Stimulated activated CD8-positive, alpha-beta memory T cell treated with anti-CD3 and anti-CD28 coated beads, Interleukin-15, amount 100 ng/mL, for 48 hours (primary cell): Measurements from ENCODE around the gene CHST15.

Source experiments
- DNase-seq, 2 donors: peaks; one replicate each; pipeline ENCODE4 v3.0.0-alpha.2; 2020; ENCODE audit warnings: low read depth in 2 of 2

The CHST15 gene

DNA sequence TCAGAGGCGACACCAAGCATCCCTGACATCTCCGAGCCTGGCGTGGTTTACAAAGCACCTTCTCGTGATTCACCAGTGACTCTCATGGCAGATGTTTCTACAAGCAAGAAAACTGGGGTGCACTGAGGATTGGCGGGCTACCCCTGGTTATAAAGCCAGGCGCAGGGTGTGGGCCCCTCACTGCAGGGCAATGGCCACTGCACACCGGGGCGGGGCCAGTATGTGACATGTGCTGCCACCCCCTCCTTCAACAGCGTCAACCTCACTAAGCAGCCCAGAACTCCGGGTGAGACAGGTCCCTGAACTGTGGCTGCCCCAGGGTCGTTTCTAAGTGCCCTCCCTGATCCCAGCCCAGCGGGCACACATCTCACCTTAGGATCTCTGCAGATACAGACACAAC lies 63.8 kb downstream of the CHST15 start:
- DNase-seq = no peak

DNA sequence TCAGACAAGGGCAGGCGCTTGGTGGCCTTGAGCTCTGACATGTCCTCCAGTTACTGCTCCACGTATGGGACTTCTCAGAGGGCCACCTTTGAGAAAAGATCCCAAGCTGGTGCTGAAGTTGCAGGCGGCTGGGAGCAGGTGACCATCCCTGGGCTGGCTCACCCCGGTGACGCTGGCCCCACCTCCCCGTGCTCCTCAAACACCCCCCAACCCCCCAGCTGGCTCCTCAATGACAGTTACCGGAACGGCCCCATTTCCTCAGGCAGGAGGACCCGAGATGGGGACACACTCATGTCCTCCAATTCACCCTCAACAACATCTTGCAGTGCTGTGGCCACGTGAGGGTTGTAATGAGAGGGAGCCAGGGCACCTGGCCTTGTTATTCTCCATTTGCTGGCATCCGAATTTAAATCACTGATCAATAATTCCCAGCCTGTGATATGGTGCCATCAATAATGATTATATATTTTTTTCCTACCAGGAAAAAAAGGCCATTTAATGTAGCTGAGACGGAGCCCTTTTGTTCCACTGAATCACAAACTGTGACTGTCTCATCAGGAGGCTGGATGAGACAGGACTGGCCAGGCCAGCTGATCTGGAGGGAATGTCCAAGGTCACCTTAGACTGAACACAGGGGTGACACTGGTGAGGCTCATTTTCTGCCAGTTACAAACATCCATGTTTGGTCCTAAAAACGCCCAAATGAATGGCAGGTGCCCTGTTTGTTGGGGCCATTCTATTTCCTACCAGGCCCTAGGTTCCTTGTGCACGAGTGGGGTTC lies 64.5 kb downstream of the CHST15 start:
- no peak for DNase-seq

DNA sequence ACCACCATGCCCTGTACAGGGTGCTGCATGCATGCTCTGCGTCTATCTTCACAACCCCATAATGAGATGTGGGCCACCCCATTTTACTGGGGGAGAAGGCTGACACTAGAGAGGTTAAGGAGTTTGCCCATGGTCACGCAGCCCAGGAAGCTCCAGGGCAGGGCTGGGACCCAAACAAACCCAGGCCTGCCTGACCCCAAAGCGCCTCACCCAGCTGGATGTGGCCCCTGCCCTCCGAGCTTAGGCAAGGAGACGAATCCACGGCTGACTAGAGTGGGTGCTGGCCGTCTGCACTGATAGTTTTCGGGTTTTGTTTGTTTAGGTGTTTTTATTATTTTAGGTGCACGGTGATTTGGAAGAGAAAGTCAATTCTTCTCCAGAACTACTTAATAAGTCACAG lies 65.7 kb downstream of the CHST15 start:
- DNase-seq = no peak

DNA sequence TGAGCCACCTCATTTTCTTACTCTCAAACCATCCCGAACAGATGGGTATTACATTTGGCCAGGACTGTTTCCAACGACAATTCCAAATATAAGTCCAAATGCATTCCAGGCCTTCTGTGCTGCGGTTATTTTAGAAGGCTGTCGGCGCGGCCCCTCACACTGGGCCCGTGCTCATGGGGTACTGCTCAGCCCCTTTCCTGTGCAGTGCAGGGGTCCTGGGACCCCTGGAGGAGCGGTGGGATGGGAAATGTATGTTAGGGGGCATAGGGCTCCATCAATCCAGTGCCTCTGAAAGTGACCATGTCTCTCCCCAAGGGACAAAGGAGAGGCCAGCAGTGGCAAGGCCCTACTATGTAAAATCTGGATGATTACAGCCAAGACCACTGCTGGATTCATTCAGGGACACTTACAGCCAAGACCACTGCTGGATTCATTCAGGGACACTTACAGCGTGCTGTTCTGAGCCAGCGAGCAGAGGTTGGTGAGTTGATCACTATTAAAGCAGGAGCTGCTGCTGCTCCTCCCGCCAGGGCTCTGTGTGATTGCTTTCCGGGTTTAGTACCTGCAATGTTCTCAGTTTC lies 66.3 kb downstream of the CHST15 start:
- no peak for DNase-seq

DNA sequence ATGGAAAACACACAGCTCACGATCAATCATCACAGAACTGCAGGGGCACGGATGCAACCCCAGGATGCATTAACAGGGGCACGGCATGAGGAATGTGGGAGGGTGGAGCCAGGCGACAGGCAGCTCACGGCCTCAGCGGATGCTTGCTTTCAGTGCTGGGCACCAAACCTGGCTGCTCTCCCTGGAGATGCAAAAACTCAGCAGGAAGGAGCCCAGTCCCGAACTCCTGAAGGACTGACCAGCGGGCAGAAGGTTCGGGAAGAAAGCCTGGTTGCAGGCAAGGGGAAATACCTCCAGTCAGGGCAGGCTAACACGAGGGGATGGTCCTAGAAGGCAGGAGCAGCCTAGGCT lies 66.8 kb downstream of the CHST15 start:
- no peak for DNase-seq

DNA sequence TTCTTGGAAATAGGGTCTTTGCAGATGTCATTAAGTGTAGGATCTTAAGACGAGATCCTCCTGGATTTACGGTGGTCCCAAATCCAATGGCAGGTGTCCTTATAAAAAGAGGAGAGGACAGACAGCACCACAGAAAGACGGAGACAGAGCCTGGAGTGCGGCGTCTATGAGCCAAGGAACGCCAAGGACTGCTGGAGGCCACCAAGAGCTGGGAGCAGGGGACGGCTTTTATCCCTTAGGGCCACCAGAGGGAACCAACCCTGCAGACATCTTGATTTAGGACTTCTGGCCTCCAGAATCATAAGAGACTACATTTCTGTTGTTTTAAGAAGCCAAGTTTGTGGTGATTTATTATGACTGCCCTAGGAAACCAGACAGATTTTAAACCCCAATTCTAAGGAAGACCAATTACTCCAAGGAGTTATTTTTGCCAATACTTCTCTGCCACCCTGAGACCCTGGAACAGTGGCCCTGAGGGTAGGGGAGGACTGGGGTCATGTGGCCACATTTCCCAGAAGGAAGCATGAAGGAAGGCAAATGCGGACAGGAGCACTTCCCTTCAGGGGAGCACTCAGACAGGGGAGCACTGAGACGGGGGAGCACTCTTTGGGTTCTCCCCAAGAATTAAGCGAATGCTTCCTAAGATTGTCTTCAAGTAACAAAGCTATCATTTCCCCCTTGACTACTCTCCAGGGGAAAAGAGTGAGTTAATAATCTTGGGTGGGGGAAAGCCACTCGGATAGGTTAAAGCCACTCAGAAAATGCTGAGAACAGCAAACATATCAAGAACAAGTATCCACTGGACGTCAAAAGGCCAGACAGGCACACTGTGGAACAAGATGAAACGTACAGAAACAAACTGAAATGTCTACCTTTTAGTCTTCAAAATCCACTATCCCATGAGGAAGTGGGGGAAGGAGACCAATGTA lies 67.5 kb downstream of the CHST15 start:
- DNase-seq = no peak

DNA sequence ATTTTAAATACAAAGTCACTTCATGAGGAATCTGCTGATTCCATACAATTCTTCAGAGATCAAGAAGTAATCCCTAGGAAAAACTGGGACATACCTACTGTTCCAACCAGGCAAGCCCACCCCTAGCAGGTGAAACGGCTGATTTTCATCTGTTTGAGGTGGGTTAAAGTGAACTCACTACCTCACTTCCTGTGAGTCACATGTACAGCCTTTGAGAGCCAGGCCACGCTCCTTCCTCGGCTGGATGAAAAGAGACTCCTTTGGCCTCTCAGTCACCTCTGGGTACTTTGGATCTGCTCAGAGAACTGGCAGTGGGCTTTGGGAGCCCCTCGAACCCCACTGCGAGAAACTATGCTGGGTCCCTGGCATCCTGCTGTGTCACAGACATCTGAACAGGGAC lies 68.2 kb downstream of the CHST15 start:
- DNase-seq = no peak

DNA sequence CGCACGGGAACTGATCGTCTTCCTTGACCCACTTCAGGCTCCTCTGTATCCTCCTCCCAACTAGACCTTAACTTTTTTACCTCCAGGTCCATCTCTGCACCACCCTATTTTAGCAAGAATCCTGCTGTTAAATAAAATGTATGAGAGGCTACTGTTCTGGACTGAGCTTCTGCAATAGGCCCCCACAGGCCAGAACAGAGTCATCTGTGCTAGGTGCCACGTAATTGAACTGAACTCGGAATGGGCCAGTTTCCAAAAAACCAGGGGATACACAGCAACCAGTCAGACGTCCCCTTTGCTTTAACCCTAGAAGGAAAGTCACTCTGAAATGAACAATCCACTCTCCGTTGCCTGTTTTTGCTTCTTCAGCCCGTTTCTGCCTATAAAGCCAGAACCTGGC lies 71.3 kb downstream of the CHST15 start:
- no peak for DNase-seq

DNA sequence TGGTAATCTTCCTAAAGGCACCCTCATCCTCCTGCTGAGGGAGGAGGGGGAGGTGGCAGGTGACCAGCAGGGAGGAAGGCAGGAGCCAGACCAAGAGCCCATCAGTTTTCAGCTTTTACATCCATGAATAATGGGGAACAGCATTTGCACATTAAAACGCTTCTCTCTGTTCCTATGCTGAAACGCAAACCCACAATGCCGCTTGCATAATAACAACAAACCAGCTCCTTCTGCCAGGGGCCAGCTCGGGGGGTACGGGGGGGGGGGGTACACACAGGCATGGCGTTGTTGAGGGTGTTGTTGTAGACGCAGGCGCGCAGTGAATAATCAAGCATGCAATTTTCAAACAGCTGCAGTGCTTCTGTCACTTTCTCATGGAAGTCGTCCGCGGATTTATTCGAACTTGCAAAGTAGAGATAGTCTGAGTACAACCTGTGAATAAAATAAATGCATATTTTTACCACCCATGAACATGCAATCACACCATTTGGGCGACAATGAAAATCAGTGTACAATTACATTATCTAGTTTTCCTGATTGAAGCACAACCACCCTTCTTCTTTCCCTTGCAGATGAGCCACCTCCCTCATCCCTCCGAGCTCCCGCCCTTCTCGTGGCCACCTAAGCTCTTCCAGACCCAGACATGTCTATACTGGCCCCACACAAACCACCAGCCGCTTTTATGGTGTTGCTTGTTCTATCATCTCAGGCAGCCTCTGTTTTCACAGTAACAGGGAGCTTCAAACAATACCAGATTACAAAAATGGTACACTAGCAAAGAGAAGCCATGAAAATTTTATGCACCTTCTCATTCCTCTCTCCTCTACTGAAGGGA lies 72.2 kb downstream of the CHST15 start:
- DNase-seq = no peak

DNA sequence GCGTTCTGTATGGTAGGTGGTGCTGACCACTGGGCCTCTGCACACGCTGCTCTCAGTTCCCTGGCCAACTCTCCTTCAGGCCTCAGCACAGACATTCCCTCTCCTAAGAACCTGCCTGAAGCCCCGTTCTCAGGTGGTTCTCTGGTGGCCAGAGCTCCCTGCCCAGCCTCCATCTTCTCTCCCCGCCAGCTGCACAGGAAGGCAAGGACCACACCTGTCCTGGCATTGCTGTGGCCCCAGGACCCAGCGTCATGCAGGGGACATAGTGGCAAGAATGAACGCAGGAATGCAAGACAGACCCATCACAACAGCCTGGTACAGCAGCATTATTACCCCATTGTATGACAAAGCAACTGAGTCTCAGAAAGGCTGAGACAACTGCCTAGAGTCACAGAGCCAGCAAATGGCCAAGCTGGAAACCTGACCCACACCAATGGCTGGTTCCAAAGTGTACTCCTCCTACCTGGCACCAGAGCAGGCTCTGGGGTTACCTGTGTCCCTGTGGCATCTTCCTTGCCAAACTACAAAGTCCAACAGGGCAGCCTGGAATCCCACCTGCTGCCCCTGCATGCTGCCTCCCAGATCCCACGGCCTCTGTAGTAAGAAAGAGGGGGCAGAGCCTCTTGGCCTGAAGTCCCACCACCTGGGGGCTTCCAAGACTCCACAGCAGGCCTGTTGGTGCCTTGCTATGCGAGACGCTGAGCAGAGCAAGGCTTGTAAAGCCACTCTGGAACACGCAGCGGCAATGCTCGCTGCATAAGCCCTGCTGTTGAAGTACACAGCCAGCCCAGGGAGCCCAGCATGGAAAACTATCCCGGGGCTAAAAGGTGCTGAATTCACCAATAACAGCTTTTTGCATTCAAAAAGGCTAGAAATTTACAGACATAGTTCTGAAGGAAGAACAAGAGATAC lies 73.3 kb downstream of the CHST15 start:
- DNase-seq = no peak

DNA sequence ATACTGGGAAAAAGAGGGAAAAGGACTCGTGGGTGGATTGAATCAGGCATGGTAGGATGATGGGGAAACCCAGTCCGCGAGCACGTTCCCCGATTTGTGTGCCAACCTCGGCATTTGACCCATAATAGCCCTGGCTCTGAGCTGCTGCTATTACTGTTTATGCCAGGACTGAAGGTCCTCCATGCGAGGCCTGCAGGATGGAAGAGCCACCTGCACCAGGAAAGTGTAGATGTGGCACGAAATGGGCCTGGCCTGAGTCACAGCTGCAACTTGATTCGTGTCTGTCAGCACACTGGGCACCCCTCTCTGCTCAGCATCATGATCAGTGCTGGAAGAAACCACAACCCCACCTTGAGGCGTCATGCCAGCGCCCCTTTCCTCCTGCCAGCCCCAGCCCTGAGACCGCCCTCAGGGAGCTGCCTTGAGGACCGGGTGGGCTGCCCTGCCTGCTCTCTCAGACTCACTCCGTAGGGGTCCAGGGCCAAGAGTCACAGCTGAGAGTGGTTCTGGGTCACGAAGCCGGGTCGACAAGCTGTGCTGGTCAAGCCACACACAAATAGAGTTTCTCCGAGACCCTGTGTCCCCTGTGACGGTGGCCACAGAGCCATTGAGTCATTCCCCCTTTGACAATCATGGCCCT lies 74.4 kb downstream of the CHST15 start:
- no peak for DNase-seq

DNA sequence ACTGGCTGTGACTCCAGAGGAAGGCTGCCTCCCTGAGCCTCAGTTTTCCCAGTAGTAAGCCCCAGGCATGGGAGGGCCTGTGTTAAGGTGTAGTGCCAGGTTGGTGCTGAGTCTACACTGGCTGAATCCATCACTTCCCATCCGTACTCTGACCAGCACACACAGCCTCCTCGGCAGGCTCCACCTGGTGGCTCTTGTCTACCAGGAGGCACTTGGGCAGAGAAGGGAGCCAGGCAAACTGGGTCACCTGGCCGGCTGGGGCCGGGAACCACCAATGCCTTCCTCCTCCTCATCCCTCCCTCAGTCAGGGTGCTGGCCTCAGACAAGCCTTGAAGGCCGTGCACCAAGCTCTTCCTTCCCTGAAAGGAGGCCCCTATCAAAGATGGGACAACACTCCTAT lies 75.7 kb downstream of the CHST15 start:
- DNase-seq = no peak

DNA sequence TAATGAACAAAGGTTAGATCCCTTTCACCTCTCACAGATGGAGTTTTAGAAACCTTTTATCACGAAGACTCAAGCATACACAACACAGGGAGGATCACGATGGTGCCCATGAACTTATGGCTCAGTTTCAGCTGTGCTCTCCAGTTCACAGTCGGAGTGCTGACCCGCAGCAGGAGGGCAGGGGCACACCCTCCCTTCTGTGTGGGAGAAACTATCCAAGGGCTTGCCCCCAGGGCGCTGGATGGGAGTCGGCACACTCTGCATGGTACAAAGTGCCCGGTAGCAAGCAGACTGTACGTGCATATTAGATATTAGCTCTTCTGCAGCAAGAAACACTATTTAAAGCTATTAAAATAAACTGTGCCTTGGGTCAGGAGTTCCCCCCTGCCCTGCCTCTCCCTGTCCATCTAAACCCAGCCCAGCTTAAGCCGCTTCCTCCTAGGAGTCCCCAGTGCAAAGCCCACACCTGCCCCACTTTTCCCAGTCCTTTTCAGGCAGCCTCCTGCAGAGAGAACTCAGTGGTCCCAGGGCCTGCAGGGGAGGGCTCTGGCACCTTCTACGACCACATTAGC lies 76.5 kb downstream of the CHST15 start:
- no peak for DNase-seq

DNA sequence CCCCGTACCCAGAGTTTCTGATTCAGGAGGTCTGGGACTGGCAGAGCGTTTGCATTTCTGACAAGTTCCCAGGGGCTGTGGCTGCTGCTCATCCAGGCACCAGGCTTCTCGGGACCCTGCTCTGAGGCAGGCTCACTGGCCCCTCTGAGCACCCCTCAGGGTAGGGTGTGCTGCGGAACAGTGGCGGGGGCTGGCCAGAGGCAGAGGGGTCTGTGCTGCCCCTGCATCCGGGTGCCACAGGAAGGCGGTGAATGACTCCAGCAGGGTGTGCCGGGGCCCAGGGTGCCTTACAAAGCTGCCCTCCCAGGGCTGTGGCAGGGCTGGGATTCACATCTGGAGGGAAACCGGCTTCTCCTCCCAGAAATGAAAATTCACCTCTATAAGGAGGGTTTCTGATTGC lies 77.4 kb downstream of the CHST15 start:
- no peak for DNase-seq

DNA sequence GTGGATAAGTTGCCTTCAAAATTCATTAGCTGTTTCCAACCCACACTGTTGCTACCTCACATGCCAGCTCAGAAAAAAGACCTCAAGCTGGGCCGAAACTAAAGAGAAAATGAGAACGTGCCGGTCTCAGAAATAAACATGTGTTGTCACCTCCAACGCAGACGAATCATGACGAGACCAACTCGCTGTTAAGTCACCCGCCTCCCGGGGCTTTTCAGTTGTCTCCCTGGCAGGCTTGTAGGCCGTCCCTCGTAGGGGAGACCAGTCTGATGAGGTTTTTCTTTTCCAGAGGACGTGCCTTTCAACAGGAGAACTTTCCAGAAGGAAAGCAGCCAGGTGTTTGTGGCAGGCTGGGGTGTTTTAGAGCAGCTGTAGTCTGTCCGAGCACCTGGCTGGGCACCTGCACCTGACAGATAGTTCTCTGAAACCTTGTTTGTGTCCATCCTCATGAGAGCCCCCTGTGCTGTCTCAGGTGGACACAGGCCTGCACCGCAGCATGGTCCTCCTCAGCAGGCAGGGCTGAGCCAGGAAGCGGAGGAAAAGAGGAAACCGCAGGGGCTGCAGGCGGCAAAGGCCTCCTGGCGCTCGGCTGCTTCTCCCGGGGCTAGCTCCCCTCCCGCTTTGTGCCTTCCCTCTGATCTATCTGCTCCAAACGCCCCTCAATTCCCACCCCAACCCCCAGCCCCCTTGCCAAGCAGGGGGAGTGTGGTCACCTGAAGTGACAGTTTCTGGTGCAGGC lies 78.8 kb downstream of the CHST15 start:
- no peak for DNase-seq

DNA sequence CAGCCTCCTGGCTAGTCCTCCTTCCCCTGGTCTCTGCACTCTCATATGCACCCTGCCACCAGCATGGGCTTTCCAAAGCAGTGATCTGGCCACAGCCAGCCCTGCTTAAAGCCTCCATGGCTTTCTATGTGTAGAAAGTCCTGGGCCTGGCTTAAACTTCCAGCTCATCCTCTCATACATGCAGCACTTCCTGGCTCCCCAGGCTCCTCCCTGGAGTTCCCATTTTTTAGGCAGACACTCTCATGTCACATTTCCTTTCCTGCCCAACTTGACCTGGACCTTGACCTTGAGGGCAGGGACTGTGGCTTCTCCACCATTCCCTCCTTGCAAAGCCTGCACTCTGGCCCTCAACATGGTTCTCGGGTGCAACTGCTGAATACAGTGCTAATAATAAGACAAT lies 79.5 kb downstream of the CHST15 start:
- no peak for DNase-seq

DNA sequence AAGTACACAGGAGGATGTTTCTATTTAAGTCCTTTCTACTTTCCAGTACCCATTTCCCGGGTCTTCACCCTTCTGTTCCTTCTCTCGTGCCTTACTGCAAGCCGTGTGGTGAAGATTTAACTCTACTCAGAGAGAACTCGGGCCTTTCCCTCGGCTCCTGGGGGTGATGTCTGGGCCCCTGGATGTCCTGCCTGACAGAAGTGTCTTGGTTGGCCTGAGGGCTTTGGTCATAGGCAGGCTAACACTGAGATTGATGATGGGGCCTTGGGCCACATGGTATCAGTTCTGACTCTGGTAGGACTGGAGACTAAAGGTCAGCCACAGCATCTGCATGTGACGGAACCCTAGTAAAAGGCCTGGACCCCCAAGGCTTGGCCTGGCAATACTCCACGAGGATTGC lies 80.4 kb downstream of the CHST15 start:
- no peak for DNase-seq

DNA sequence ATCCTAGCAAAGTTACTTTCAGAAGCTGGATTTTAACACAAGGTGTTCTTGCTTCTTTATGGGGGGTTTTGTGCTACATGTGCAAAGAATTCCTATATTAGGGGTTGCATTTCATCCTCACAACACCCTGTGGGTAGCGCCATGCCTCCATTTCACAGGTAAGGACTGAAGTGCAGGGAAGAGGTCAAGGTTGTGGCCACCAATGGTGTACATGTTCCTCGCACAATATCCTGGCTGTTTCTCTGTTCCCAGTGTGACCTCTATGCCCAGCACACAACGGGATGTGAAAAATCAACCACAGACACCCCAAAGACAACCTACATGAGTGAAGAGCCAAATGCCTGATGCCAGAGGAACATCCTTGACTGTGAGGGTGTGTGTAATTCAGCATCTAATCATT lies 80.8 kb downstream of the CHST15 start:
- no peak for DNase-seq

DNA sequence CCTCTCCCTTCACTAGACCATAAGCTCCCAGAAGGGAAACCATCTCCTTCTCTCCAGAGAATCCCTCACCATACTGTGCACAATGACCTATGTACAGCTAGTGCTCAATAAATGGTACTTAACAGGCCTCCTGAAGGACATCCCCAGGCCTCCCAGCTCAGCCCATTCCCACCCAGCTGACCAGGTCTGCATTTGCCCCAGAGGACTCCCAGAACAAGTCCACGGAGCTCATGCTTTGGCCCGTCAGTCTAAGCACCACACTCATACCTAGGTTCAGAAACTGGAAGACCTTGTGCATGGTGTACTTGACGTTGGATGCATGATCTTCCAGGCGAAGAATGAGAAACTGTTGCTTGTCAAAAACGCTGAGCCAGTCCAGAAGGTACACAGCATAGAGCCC lies 81.3 kb downstream of the CHST15 start:
- DNase-seq = no peak
